ENCODE results near the gene LMBRD1. TPM values are rescaled to one million over a fixed set of nuclear protein-coding genes. Genes with fewer than 3 reads are reported as not detected.

Gene LMBRD1
- total and polyA plus RNA-seq, 2 of the 8 experiments (the other 6 are each of a cell fraction or from before 2014, with no cell fraction given), result 9.1 to 16.8 TPM

DNA sequence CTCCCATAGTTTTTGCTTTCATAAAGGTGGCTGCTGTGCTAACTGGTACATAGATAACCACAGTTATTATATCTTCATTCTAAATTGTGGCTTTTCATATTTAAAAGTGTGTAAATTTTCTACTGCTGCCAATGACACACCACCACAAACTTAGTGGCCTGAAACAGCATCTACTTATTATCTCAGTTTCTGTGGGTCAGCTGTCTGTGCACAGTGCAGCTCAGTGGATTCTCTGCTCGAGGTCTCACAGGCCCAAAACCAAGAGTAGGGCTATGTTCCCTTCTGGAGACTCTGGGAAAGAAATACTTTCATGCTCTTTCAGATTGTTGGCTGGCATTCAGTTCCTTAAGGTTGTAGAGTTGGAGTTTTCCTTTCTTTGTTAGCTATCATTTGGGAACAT lies 90.1 kb downstream of the LMBRD1 start:
- H3K4me2 ChIP-seq (ENCODE audit: insufficient read depth in 1 of 2, low read depth in 2 of 2, low read length in 2 of 2), result no peak overlapping the region
- H2BK15ac ChIP-seq (ENCODE audit: low read length), result no peak overlapping the region
- no peak overlapping the region for H3K18ac ChIP-seq (ENCODE audit: extremely low read depth, low read length)
- no peak overlapping the region for H2AK5ac ChIP-seq (ENCODE audit: low read depth, low read length)
- DNase-seq (ENCODE audit: low read depth in 1 of 2, low spot score in 2 of 2) (no peak), FAIRE-seq (no peak)
- H2BK120ac ChIP-seq (replicated peaks; ENCODE audit: low read depth, low read length), result no peak overlapping the region
- no peak overlapping the region for H3K14ac ChIP-seq (ENCODE audit: insufficient read length)
- no peaks in the 10 kb centered on the region for H4K20me1 ChIP-seq (replicated peaks in 1 of 2; ENCODE audit: control insufficient read depth in 1 of 2, insufficient read depth in 2 of 2, low read length in 2 of 2)
- no peaks in the 10 kb centered on the region for H3K79me1 ChIP-seq (ENCODE audit: low read depth, low read length)
- no peak overlapping the region for H3K4ac ChIP-seq (replicated peaks; ENCODE audit: insufficient read length, low read depth, low read length)
- no peaks in the 10 kb centered on the region for H3K79me2 ChIP-seq (ENCODE audit: control insufficient read depth in 1 of 2, insufficient read depth in 2 of 2, low read length in 2 of 2)
- ChIA-PET CTCF (ENCODE audit: partially characterized antibody) (interaction anchor here (1.3 kb wide), 1 partner anchor 396 kb away, joined by 3 read pairs; no protein-coding TSS in a partner anchor), POLR2A (ENCODE audit: partially characterized antibody) (no interaction called here)
- H4K8ac ChIP-seq (ENCODE audit: extremely low read depth, insufficient read depth, low read length), result no peak overlapping the region
- H3K4me1 ChIP-seq (replicated peaks in 1 of 4; ENCODE audit: control insufficient read depth in 3 of 4, insufficient read depth in 4 of 4, low read length in 3 of 4), result no peaks in the 10 kb centered on the region
- no peaks in the 10 kb centered on the region for H3K23me2 ChIP-seq (ENCODE audit: low read depth, low read length)
- no peak overlapping the region for H2BK12ac ChIP-seq (ENCODE audit: low read depth, low read length)
- no peaks in the 10 kb centered on the region for H3K36me3 ChIP-seq (ENCODE audit: control insufficient read depth in 2 of 4, insufficient read depth in 4 of 4, low read length in 3 of 4)
- no peak overlapping the region for H2AFZ ChIP-seq (ENCODE audit: low read length)
- no peak overlapping the region for H2BK20ac ChIP-seq (ENCODE audit: low read length)
- no peak overlapping the region for H4K5ac ChIP-seq (ENCODE audit: insufficient read length, low read depth, low read length)
- H3K9ac ChIP-seq (replicated peaks in 1 of 4; ENCODE audit: extremely low read depth in 1 of 4, low read depth in 3 of 4, low read length in 3 of 4), result no peak overlapping the region
- no peak overlapping the region for H3K23ac ChIP-seq (ENCODE audit: insufficient read length)
- H2BK5ac ChIP-seq (ENCODE audit: low read depth, low read length), result no peak overlapping the region
- no peak overlapping the region for H4K91ac ChIP-seq (replicated peaks; ENCODE audit: insufficient read length, low read length)
- no peak overlapping the region for H3K4me3 ChIP-seq (ENCODE audit: extremely low read depth in 1 of 4, insufficient read depth in 2 of 4, low read depth in 3 of 4, low read length in 4 of 4)
- WGBS, 2 experiments (ENCODE audit: extremely low coverage in 1 of 2, insufficient coverage in 1 of 2, insufficient read length in 1 of 2, insufficient replicate concordance in 2 of 2, low coverage in 1 of 2, low lambda C conversion rate in 2 of 2, missing lambda C conversion rate in 1 of 2), result 91% methylated on average over 1 of the region's 1 CpG; no CpG with 5 or more reads in 1 of the 2 experiments
- H3K9me3 ChIP-seq (ENCODE audit: insufficient read depth in 2 of 2, low read depth in 1 of 2, low read length in 1 of 2), result no peaks in the 10 kb centered on the region
- H3K27ac ChIP-seq (ENCODE audit: low read depth, low read length), result no peak overlapping the region
- H3K27me3 ChIP-seq (replicated peaks in 1 of 4; ENCODE audit: control insufficient read depth in 3 of 4, extremely low read depth in 1 of 4, insufficient read depth in 3 of 4, low read length in 3 of 4), result no peaks in the 10 kb centered on the region
- no peak overlapping the region for H3K56ac ChIP-seq (replicated peaks; ENCODE audit: insufficient read length, low read depth, low read length)
